Uterus (tissue), 4 donors: ENCODE data around the gene PPP1R8. TPM values are rescaled to one million over a fixed set of nuclear protein-coding genes. Genes with fewer than 3 reads are reported as not detected.

ENCODE experiments used
- DNase-seq, 2 donors: peaks; one replicate each; pipeline ENCODE4 v3.0.0-alpha.2; 2019 to 2020
- H3K27ac ChIP-seq, 2 donors: fragments of 200-600 bp; sonication (generic); 1 replicate in 1 of 2; 2 replicates in 1 of 2; pipeline ENCODE4 v1.5.1; 2016 to 2018
- H3K27me3 ChIP-seq, 2 donors: fragments of 200-600 bp; sonication (generic); one replicate each; pipeline ENCODE4 v1.5.1; 2018 to 2019; ENCODE audit warnings: control low read depth in 1 of 2
- H3K36me3 ChIP-seq, 2 donors: fragments of 200-600 bp; sonication (generic); one replicate each; pipeline ENCODE4 v1.5.1; 2019; ENCODE audit warnings: control low read depth in 1 of 2
- H3K4me1 ChIP-seq, 2 donors: fragments of 200-600 bp; sonication (generic); one replicate each; pipeline ENCODE4 v1.5.1; 2018 to 2019; ENCODE audit warnings: control low read depth in 1 of 2
- H3K4me3 ChIP-seq, 2 donors: fragments of 200-600 bp; sonication (generic); 1 replicate in 1 of 2; 2 replicates in 1 of 2; pipeline ENCODE4 v1.5.1; 2018 to 2019; ENCODE audit warnings: mild to moderate bottlenecking in 1 of 2
- H3K9me3 ChIP-seq, 2 donors: fragments of 200-600 bp; sonication (generic); one replicate each; pipeline ENCODE4 v1.5.1; 2019; ENCODE audit warnings: control low read depth in 1 of 2
- POLR2A ChIP-seq, 2 donors: fragments of 450-650 bp; IDR thresholded peaks; one replicate each; pipeline ENCODE4 v1.6.1; 2016; ENCODE audit warnings: antibody characterized with exemption in 2 of 2, mild to moderate bottlenecking in 1 of 2, moderate library complexity in 1 of 2
- intact Hi-C: fragments of 100-400 bp; cut with DNase I; formaldehyde crosslinking; loops from one replicate; pipeline ENCODE4 v1.15.1; 2023; ENCODE audit warnings: low total_unique reads
- total RNA-seq, 4 donors: library from RNA; depleted of rRNA in 3 of 4; stranded (reverse); fragments of >200 nt in 3 of 4; gene quantifications; one replicate each; pipeline versions ENCODE4 v1.1.0 to v1.2.4, GENCODE V29; 2014 to 2023
- TF ChIP-seq, protein P1 (sequence below), 4 experiments: fragments of 200-600 bp in 2 of 4; fragments of 450-650 bp in 2 of 4; sonication (generic) in 2 of 4; IDR thresholded peaks; one replicate each; pipeline ENCODE4 v1.5.1; 2016 to 2019; ENCODE audit warnings: antibody characterized with exemption in 4 of 4, mild to moderate bottlenecking in 2 of 4, moderate library complexity in 1 of 4
- donor health status: DM: yes; HTN: yes; CAD: no.

Gene PPP1R8
- total RNA-seq, 4 donors from 2014 or later: 32.3 to 57.5 (median 43.6) TPM

DNA sequence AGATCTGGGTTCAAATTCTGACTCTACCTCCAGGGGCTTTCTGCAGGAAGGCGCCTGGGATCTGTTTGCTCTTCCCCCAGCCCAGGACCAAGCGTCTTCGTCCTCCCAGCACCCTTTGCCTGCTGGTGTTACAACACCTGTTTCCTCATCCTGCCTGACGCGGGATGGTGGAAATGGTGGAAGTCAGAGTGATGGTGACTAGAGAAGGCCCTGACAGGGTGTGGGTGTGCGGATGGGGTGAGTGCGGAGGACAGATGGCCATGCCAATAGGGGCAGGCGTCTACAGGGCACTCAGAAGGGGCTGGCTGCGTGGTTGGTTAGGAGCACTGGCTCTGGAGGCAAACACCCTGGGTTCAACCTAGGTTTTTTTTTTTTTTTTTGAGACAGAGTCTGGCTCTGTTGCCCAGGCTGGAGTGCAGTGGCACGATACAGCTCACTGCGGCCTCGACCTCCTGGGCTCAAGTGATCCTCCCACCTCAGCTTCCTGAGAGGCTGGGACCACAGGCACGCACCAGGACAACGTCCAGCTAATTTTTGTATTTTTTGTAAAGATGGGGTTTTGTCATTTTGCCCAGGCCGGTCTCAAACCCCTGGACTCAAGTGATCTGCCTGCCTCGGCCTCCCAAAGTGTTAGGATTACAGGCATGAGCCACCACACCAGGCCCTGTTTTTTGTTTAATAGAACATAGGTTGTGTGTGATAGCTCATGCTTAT lies 43.2 kb downstream of the PPP1R8 start:
- H3K27me3 ChIP-seq: no peaks in the 10 kb centered on the region
- peak overlapping the region in 1 of 2 donors; percentile 28 for H3K27ac ChIP-seq
- no peak overlapping the region for H3K4me3 ChIP-seq
- DNase-seq: no peak
- no peaks in the 10 kb centered on the region for H3K36me3 ChIP-seq
- TF ChIP-seq, protein P1, sequence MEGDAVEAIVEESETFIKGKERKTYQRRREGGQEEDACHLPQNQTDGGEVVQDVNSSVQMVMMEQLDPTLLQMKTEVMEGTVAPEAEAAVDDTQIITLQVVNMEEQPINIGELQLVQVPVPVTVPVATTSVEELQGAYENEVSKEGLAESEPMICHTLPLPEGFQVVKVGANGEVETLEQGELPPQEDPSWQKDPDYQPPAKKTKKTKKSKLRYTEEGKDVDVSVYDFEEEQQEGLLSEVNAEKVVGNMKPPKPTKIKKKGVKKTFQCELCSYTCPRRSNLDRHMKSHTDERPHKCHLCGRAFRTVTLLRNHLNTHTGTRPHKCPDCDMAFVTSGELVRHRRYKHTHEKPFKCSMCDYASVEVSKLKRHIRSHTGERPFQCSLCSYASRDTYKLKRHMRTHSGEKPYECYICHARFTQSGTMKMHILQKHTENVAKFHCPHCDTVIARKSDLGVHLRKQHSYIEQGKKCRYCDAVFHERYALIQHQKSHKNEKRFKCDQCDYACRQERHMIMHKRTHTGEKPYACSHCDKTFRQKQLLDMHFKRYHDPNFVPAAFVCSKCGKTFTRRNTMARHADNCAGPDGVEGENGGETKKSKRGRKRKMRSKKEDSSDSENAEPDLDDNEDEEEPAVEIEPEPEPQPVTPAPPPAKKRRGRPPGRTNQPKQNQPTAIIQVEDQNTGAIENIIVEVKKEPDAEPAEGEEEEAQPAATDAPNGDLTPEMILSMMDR (IDR thresholded peaks at IDR 0.05): no peak
- TF ChIP-seq POLR2A (IDR thresholded peaks at IDR 0.05): no peak
- intact Hi-C loops: no loop called here
- H3K4me1 ChIP-seq: peaks cover 0 to 4% of the 10 kb centered on the region in 2 donors
- H3K9me3 ChIP-seq: no peaks in the 10 kb centered on the region

GRCh38 chr1:27876341-27877114 lies 45.9 kb downstream of the PPP1R8 start:
- Histone ChIP-seq H3K4me3 (no peak overlapping the region), H3K36me3 (no peaks in the 10 kb centered on the region), H3K27ac (no peak overlapping the region), H3K9me3 (no peaks in the 10 kb centered on the region), H3K27me3 (no peaks in the 10 kb centered on the region), H3K4me1 (peaks cover 0 to 4% of the 10 kb centered on the region in 2 donors)
- no peak for DNase-seq
- intact Hi-C loops: no loop called here
- TF ChIP-seq, protein P1 (IDR thresholded peaks at IDR 0.05): no peak
- TF ChIP-seq POLR2A (IDR thresholded peaks at IDR 0.05): no peak

- Histone ChIP-seq H3K4me1 (peaks cover 0 to 4% of the 10 kb centered on the region in 2 donors), H3K9me3 (no peaks in the 10 kb centered on the region), H3K27ac (no peak overlapping the region), H3K4me3 (no peak overlapping the region), H3K27me3 (no peaks in the 10 kb centered on the region), H3K36me3 (no peaks in the 10 kb centered on the region)
- intact Hi-C loops: no loop called here
- no peak for DNase-seq
- TF ChIP-seq, protein P1 (IDR thresholded peaks at IDR 0.05): no peak
These were observed 46.5 kb downstream of the PPP1R8 start for GRCh38 chr1:27877115-27877416.

- TF ChIP-seq, protein P1 (IDR thresholded peaks at IDR 0.05): no peak
- TF ChIP-seq POLR2A (IDR thresholded peaks at IDR 0.05): no peak
- intact Hi-C loops: no loop called here
- H3K4me1 ChIP-seq: peaks cover 0 to under 1% of the 10 kb centered on the region in 2 donors
- no peaks in the 10 kb centered on the region for H3K27me3 ChIP-seq
- no peaks in the 10 kb centered on the region for H3K9me3 ChIP-seq
- no peaks in the 10 kb centered on the region for H3K36me3 ChIP-seq
- no peak for DNase-seq
- H3K27ac ChIP-seq: no peak overlapping the region
- no peak overlapping the region for H3K4me3 ChIP-seq
These were observed 47.5 kb downstream of the PPP1R8 start for GRCh38 chr1:27878039-27878438.

DNA sequence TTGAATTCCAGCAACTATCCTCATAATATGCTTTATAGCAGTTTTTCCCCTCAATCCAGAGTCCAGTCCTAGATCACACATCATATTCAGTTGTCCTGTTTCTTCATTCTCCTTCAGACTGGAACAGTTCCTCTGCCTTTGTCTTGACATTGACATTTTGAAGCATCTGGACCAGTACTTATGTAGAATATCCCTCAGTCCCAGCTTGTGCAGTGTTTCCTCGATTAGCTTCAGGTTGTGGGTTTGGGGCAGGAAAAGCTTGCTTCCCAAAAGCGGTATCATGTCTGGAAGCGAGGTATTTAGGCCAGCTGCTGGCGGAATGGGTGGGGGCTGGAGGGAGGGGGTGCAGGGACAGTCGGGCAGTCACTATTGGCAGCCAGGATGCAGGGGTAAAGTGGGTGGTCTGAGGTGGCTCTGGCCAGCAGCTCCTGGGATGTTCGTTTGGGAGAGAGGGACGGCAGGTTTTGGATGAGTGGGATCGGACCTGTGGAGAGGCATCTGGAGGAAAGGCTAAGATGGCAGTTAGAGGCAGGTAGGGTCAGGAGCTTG lies 48.3 kb downstream of the PPP1R8 start:
- H3K4me3 ChIP-seq: no peak overlapping the region
- no peaks in the 10 kb centered on the region for H3K36me3 ChIP-seq
- DNase-seq: no peak
- no peaks in the 10 kb centered on the region for H3K4me1 ChIP-seq
- H3K9me3 ChIP-seq: no peaks in the 10 kb centered on the region
- TF ChIP-seq, protein P1 (IDR thresholded peaks at IDR 0.05): no peak
- no peak for TF ChIP-seq POLR2A (IDR thresholded peaks at IDR 0.05)
- intact Hi-C loops: no loop called here
- H3K27ac ChIP-seq: no peak overlapping the region
- H3K27me3 ChIP-seq: no peaks in the 10 kb centered on the region
